Measurements from ENCODE around the gene SMAD7.

The SMAD7 gene

DNA sequence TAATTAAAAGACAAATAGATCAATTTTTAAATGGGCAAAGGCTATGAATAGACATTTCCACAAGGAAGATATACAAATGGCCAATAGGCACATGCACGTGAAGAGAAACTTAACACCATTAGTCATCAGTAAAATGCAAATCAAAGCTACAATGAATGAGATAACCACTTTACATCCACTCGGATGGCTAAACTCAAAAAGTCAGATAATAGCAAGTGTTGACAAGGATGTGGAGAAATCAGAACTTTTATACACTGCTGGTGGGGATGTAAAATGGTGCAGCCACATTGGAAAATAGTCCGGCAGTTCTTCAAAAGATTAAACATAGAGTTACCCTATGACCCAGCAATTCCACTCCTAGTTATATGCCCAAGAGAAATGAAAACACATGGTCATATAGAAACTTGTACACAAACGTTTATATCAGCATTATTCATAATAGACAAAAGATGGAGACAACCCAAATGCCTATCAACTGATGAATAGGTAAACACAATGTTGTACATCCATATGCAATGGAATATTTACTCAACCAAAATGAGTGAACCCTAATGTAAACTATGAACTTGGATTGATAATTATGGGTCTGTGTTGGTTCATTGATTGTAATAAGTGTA is 51.1 kb downstream of the SMAD7 start:
- DNase-seq, result no peak

DNA sequence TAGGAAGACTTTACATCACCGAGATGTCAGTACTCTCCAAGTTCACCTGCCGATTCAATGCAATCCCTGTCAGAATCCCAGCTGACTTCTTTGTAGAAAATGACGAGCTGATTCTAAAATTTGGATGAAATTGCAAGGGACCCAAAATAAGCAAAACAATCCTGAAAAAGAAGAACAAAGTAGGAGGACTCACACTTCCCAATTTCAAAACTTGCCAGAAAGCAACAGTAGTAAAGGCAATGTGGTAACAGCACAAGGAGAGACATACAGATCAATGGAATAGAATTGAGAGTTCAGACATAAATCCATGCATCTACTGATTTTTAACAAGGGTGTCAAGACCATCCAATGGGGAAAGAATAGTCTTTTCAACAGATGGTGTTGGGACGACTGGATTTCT is 52.2 kb downstream of the SMAD7 start:
- no peak for DNase-seq

DNA sequence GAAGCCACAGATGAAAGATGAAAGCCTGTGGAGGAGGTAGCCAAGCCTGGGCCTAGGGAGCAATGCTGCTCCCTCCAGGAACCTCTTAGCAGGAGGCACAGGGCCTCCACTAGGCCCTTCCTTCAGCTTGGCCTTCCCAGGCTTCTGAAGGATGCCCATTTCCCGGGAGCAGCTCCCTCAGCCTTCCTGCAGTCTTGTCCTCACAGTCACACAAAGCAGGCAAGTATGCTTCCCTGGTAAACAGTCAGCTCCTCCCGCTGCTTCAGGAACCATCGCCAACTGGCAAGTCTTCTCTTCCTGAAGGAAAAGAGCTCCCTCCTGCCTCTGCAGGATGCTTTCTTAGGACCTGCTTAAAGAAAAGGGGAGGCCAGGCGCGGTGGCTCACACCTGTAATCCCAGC is 53.2 kb downstream of the SMAD7 start:
- no peak for DNase-seq

DNA sequence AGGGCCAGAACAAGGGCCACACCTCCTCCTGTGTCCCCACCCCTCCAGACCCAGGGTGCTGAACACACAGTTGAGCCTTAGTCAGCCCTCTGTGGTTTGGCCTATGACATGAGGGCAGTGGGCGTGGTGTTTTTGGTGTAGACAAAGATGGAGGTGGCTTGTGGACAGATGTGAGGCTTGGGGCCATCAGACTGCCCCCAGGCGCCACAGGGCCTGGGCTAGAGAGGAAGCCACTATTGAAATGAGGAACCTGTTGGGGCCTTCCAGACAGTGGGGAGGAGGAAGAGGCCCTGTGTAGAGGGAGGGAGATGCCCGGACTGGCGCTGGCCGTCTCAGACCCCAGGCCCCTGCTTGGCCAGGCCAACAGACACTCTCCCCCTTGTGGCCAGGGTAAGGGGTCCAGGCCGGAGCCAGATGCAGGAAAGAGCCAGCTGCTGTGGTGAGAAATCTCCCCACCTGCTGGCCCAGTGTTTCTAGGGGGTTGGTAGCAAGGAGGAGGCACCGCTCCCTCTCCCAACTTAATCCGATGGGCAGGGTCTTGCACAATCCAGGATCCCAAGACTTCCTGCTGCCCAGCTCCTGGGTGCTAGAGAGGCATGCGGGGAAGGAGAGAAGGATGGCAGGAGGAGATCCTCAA is 53.8 kb downstream of the SMAD7 start:
- peak in 23 of 56 donors; percentile 13 to 72 (median 40) for DNase-seq

DNA sequence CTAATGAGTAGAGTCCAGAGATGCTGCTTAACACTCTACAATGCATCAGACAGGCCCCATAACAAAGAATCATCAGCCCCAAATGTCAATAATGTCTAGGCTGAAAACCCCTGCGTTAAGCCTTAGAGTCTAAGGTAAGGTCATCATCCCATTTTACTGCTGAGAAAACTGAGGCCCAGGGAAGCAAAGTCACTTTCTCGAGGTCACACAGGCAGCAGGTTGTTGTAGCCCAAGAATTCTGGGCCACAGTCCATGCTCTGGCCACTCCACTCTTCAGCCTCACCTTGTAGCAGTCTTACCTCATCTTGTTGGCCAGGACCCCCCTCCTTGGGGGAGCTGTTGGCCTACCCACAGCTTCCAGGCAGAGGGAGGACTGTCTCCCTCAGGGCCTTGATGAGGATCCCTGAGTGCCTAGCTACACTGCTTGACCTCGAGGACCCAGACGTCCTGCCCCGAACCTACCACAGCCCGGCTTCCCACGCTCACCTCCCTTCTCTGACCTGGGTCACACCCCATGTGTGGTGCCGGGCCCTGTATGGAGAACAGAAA is 54.4 kb downstream of the SMAD7 start:
- DNase-seq, result no peak

DNA sequence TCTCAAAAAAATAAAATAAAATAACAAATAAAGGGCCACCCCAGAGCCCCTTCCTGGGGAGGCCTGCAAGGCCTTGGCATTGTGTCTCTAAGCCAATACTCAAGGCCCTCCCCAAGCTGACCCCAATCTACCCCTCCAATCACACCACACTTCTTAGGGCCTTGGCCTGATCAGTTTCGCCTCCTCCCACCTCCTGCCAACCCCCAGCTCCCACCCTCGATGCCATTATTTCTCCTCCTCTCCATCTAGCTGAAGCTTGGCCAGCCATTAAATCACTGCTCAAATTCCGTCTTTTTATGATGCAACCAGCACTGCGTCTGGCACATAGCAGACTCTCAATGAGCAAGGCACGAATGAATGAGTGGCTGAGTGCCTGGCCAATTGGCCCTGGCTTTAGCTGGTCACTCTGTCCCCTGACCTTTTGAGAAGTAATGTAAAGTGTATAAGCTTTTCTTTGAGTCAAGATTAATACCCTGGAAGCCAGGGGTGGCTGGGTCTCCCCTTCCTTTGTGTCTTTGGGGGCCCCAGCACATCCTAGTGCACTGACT is 55.9 kb downstream of the SMAD7 start:
- DNase-seq, result peak in 1 of 56 donors; percentile 14

DNA sequence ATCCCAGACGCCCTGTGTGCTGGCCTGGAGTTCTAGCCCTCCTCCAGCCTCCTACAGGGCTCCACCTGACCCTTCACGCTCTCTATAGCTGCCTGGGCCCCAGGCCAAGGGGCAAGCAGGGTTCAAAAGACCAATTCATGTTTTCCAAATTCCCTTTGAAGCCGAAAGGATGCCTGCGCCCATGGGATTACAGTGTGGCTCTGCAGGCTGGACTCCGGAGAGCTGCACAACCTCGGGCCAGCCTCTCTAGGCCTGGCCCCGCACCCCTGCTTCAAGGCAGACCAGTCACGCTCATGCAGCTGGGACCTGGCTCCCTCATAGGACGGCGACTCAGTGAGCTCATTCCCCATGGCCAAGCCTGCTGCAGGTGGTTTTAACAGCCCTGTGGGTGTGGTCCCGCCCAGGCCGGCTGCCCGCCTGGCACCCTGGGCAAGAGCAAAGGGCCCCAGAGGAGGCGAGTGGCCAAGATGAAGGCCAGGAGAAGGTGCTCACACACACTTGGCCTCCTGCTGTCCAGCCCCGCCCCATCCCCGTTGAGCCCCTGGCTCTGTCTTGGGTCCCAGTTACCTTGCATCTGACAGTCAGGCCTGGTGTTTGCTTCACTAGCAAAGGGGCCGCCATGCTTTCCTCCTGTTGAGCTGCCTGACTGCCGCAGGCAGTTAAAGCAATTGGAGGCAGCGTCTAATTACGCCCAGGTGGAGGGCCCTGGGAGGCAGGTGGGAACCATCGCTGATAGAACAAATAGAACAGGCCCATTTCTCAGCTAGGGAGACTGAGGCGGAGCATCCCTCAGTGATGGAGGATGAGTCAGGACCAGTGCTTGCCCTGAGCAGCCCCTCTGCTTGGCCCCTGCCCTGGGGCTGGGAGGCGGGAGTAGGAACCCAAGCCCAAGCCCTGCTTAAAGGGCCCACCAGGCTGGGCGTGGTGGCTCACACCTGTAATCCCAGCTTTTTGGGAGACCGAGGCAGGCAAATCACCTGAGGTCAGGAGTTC is 56.9 kb downstream of the SMAD7 start:
- DNase-seq, result no peak

DNA sequence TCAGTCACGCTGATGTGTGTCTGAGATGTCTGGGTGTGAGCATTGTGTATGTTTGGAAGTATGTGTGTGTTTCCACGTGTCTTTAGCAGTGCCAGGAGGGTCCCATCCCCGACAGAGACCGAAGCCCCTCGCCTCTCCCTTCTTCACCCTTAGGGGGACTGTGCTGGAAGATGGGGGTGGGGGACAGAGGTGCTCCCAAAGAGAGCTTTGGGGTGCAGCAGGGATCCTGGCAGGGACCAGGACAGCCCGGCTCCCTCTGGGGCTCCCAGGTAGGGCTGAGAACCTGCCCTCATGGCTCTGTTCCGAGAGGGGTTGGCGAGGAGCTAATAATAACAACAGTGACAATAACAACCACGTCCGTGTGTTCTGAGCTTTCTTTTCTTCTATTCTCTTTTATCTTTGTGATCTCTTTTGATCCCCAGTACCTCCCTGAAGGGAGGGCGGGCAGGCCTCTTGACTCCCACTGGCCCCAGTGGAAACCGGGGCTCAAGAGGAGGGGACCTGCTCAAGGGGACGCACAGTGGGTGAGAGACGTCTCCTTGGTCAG is 57.6 kb downstream of the SMAD7 start:
- no peak for DNase-seq

DNA sequence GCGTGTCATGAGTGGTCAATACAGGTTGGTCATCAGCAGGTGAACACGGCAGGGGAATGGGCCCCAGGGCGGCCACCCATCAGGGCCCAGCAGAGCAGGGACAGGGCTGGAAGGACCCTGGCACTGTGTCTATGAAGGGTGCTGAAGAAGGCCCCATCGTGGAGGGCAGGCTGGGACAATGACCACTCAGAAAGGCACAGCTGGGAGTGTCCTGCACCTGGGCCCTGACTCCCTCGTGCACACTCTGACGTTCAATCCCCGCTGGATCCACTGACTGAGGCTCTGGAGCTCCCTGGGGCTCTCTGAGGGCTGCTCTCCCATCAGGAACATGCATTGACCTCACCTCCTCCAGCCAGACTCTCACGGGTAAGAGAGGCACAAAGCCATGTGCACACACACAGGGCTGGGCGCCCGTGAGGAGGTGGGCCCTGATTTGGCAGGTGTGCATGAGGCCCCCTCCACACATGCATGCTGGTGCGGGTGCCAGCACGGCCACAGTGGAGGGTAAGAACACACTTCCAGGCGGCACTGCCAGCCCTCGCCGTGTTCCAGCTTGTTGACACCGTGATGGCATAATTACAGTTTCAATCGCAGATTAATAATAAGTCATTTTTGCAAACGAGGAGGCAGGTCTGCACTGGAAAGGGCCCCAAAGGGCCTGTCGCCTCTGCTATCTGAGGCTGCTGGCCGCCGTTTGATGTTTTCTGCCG is 58.5 kb downstream of the SMAD7 start:
- DNase-seq, result no peak

DNA sequence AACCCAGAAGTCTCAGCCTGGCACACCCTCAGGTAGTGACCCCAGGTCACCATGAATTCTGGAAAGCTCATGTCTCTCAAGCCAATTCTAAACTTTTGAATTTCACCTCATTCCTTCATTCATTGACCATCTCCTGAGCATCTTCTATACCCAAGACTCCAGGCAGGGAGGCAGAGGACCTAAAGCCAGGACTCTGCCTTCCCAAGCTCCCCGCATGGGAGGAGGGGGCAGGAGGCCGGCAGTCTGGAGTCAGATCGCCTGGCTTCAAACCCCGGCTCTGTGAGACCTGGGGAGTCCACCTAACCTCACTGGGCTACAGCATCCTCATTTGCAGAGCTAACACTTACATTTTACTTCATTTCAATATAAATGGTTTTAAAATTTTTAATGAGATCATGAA is 59.0 kb downstream of the SMAD7 start:
- DNase-seq, result no peak

DNA sequence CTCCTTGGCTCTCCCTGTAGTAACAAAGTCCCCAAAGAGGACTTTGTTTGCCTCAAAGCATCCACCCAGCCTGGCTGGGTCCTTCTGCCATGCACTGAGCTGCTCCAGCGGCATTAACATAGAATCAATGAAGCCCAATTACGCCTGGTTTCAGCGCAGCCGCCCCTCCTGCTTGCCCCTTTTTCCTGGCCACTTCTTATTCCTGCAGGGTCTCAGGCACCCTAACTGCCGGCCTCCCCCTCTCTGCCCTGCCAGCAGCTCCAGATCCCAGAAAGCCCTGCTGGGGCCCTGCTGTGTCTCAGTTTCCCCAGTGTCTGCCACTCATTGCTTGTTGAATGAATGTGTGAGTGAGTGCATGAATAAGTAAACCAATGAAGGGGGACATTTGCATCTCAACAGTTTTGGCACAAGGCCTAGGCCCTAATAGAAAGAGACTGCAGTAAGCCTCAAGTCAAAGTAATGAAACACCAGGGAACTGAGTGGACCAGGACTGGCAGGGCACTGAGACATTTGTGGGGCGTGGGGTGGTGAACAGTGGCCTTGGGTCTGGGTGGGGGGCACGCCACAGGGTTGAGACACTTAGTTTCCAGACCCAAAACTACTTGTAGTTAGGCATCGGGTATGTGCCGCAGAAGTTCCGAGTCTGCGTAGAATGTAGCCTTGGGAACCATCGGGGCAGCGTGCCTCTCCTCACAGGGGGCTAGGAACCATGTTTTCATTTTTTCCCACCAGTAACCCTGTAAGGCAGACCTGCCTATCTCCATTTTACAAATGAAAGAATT is 60.6 kb downstream of the SMAD7 start:
- DNase-seq, result peak in 18 of 56 donors; percentile 11 to 89 (median 51)

DNA sequence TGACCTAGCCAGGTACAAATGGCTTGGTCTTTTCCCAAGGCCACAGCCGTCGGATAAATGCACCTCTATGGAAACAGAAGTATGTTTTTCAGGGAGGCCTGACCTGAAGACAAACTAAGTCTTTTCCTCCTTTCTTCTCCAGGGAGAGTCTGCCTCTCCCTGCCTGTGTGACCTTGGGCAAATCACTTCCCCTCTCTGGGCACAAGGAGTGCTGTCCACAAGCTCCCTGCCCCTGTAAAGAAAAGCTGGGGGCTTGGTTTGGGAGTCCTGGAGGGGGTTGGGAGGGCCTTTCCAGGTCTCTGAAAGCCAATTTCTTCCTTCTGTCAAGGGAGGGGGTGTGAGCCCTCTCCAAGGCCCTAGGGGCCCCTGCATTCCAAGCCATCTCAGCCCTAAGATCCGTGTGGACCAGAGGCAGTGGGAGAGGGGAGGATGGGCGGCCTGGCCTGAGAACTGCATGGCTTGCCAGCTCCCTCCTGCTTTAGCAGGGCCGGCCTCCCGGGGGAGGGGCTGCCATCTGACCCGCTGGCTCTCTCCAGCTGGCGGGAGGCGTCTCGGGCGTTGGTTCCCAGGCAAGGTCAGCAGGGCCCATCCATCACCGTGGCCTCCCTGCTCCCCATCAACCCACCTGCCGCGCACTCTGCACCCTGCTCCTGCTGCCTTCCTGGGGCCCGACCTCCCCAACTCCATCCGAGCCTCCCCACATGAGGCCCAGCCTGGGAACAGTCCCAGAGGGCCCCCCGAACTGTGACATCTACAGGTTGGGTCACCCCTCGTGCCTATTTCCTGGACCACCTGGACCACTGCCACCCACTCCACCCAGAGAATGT is 61.4 kb downstream of the SMAD7 start:
- DNase-seq, result peak in 36 of 56 donors; percentile 9 to 77 (median 44)

DNA sequence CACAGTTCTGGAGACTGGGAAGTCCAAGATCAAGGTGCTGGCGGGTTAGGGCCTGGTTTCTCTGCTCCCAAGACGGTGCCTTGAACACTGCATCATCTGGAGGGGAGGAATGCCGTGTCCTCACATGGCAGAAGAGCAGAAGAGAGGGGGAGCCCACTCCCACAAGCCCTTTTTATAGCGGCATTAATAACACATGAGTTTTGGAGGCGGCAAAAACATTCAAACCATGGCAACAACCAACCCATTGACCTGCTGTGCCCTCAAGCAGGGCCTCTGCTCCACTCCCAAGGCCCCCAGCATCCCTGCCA is 62.0 kb downstream of the SMAD7 start:
- no peak for DNase-seq

DNA sequence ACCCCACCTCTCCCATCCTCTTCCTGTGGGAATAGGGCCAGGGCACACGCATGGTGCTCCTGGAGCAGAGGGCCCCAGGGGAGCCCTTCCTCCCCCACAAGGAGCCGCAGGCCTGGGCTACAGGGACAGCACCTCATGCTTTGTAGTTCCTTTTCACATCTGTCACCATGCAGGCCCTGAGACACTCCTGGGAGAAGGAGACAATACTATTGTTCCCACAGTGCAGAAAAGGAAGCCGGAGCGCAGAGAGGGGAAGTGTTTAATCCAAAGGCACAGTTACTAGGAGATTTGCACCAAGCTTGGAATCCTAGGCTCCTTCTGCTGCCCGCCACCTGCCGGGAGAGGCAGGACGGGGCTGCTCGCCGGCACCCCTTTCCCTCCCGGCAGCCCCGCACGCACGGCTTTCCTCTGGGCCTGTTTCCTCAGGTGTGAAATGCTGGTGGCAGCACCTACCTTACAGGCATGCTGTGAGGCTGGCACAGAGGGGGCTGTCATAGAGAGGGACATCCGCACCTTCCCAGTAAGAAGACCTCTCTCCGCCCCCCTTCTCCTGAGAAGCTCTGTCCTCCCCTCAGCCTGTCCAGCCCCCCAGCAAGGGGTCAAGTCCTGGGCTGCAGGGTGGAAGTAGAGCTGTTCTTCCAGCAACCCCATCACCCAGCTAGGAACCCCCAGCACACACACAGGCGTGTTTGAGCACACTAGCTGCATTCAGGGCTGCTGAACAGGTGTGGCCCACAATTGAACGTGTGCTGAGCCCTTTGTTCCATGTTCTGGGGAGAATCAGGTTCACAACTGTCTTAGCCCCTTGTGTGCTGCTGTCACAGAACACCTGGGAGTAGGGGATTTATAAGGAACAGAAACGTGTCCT is 62.6 kb downstream of the SMAD7 start:
- DNase-seq, result no peak

DNA sequence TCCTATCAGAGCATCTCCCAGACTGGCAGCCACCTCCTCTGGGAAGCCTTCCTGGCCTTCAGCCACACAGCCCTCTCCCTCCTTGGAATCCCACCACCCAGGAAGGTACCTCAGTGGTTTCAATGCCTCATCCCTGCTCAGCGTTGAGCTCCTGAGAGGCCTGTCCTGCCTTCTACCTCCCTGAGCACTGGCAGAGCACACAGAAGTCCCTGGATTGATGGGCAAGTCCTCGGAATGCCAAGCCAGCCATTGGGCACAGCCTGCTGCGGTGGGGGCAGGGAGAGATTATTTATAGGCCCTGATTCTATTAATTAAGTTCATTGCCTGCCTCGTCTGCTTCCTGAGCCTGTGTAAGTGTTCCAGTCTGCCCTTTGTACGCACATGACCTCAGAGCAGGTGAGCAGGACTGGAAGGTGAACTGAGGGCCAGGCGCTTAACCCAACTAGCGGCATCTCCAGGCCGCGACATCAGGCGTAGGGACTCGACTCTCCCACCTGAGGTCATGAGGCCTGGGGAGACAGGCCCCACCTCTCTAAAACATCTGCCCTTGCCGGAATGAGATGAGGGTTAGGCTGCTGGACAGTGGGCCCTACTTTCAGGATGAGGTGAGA is 63.4 kb downstream of the SMAD7 start:
- DNase-seq, result no peak

DNA sequence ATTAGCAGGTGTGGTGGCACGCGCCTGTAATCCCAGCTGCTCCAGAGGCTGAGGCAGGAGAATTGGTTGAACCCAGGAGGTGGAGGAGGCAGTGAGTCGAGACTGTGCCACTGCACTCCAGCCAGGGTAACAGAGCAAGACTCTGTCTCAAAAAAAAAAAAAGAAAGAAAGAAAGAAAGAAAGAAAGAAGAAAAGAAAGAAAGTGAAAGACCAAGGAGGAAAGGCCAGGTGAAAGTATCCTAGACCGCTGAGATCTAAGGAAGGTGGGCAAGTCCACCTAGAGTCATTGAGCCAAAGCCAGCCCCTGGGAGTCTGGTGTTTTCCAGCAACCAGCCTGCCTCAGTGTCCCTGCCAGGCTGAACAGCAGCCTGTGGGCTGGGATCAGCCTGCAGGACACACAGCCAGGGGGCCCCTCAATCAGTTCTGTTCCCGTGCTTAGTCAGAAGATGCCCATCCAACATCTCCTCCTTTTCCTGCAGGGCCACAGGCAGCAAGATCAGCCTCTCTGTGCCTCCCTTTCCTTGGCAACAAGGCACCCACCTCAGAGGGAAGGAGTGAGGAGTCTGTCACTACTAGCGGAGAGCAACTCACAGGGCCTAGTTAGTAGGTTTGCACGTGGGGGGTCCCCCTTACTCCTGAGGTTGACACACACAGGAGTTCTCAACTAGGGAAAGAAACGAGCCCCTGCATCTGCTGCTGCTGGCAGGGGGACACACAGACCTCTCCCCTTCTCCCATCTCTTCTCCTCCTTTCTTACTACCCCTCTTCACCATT is 64.1 kb downstream of the SMAD7 start:
- no peak for DNase-seq

DNA sequence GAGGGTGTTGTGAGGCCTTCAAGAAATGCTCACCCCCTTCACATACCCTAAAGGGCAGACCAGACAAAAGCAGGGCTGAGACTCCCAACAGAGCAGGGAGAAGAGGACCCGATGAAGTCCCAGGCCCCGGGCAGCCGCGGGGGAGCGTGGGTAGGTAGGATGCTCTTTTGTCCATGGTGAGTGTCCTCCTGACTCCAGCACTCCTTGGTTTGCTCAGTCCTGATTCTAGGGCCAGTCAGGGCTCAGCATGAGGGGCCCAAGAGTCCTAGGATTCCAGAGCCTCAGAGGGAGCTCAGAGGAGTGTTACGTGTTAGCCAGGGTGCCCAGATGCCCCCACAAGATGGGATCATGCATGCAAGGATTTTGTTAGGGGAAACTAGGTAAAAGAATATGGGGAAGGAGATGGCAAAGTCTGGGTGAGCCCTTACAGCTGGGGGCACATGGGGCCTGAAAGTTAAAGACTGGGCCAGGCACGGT is 64.8 kb downstream of the SMAD7 start:
- no peak for DNase-seq
